K562 (cell line): ENCODE results near the gene SERPINB5. TPM values are rescaled to one million over a fixed set of nuclear protein-coding genes. Genes with fewer than 3 reads are reported as not detected.

Experiments used
- ATAC-seq: fragments of 200-7000 bp; cut with Tn5 transposase; 3 replicates; pipeline ENCODE4 v1.9.1; 2020; ENCODE audit warnings: moderate library complexity
- BruUV-seq: library from RNA; stranded (reverse); fragments of 400-500 nt; replicated peaks from 2 replicates; lab custom pipeline; 2021; lab: Mats Ljungman, UMichigan
- CTCF ChIA-PET: fragments of 300-600 bp; formaldehyde crosslinking; extraction: SDS; loops from one replicate; lab custom pipeline; 2021; ENCODE audit warnings: low intra/inter-chr PET ratio; lab: Yijun Ruan, JAX
- POLR2A ChIA-PET: fragments of 300-600, 350-650 bp; sonication (Branson Sonifier 250); formaldehyde crosslinking; extraction: SDS; loops from one replicate; lab custom pipeline; 2021; ENCODE audit warnings: antibody characterized with exemption, inconsistent platforms; lab: Yijun Ruan, JAX
- DNase-seq, 4 experiments: peaks; one replicate each; pipeline versions ENCODE4 v3.0.0 to v3.0.0-alpha.2; 2011 to 2018; ENCODE audit warnings: low spot score in 3 of 4, mixed read lengths in 3 of 4; ENCODE audit errors: extremely low read depth in 1 of 4
- FAIRE-seq: peaks from 2 replicates; lab custom pipeline; 2011; peaks lifted over from hg19 to GRCh38; lab: Jason Lieb, UNC
- H2AFZ ChIP-seq: 2 replicates; pipeline ENCODE4 v1.6.0; 2011; ENCODE audit warnings: low read depth, low read length, control low read depth, inconsistent platforms
- H3K27ac ChIP-seq: fragments of 200-600 bp; 3 replicates; pipeline ENCODE4 v1.8.0; 2011; ENCODE audit warnings: low read depth, mild to moderate bottlenecking, control low read depth, inconsistent platforms, low read length, moderate library complexity, mixed read lengths; ENCODE audit errors: extremely low read depth
- H3K27me3 ChIP-seq, 2 experiments: fragments of 300-600 bp in 1 of 2; 2 replicates in 1 of 2; 3 replicates in 1 of 2; pipeline versions ENCODE4 v1.6.0 to v1.8.0; 2011; ENCODE audit warnings: inconsistent platforms in 2 of 2, low read length in 2 of 2, mild to moderate bottlenecking in 1 of 2, mixed read lengths in 1 of 2, moderate library complexity in 1 of 2; ENCODE audit not compliant: control insufficient read depth in 2 of 2, insufficient read depth in 2 of 2
- H3K36me3 ChIP-seq: fragments of 300-600 bp; 3 replicates; pipeline ENCODE4 v1.8.0; 2011; ENCODE audit warnings: mild to moderate bottlenecking, low read length, inconsistent platforms; ENCODE audit not compliant: control insufficient read depth, insufficient read depth
- H3K4me1 ChIP-seq, 2 experiments: fragments of 200-600 bp in 1 of 2; replicated peaks in 1 of 2; 2 replicates in 1 of 2; 3 replicates in 1 of 2; pipeline versions ENCODE4 v1.5.1 to v1.8.0; 2011; ENCODE audit warnings: inconsistent platforms in 2 of 2, low read length in 2 of 2, mild to moderate bottlenecking in 1 of 2, mixed read lengths in 1 of 2, moderate library complexity in 1 of 2; ENCODE audit not compliant: control insufficient read depth in 2 of 2, insufficient read depth in 2 of 2
- H3K4me2 ChIP-seq: 2 replicates; pipeline ENCODE4 v1.6.1; 2011; ENCODE audit warnings: low read length, control low read depth, inconsistent platforms, mixed read lengths; ENCODE audit not compliant: insufficient read depth
- H3K4me3 ChIP-seq: fragments of 200-600 bp; sonication (generic), shearing (Covaris generic); 2 replicates; pipeline ENCODE4 v1.5.1; 2016; ENCODE audit warnings: control low read depth, inconsistent platforms
- H3K79me2 ChIP-seq: fragments of 200-600 bp; 3 replicates; pipeline ENCODE4 v1.8.0; 2011; ENCODE audit warnings: low read length, inconsistent platforms; ENCODE audit not compliant: control insufficient read depth, insufficient read depth
- H3K9ac ChIP-seq, 2 experiments: 2 replicates each; pipeline versions ENCODE4 v1.6.0 to v1.6.1; 2011; ENCODE audit warnings: low read depth in 2 of 2, low read length in 2 of 2, control low read depth in 1 of 2, inconsistent platforms in 1 of 2, mild to moderate bottlenecking in 1 of 2, mixed read lengths in 1 of 2; ENCODE audit not compliant: insufficient read depth in 1 of 2
- H3K9me1 ChIP-seq: one replicate; pipeline ENCODE4 v1.6.0; 2011; ENCODE audit warnings: inconsistent platforms, mild to moderate bottlenecking, low read length, moderate library complexity; ENCODE audit not compliant: control insufficient read depth, insufficient read depth
- H3K9me3 ChIP-seq: replicated peaks from 2 replicates; pipeline ENCODE4 v1.5.1; 2011; ENCODE audit warnings: low read depth, low read length, inconsistent platforms; ENCODE audit not compliant: control insufficient read depth, insufficient read depth
- H4K20me1 ChIP-seq: replicated peaks from 2 replicates; pipeline ENCODE4 v1.6.1; 2011; ENCODE audit warnings: low read length, inconsistent platforms, mixed read lengths; ENCODE audit not compliant: control insufficient read depth, insufficient read depth
- KDM5B ChIP-seq: fragments of 200-600 bp; sonication (generic); IDR thresholded peaks from 2 replicates; pipeline ENCODE4 v1.6.1; 2012; ENCODE audit warnings: low read depth, mild to moderate bottlenecking, moderate library complexity, low read length, control low read depth, inconsistent platforms; ENCODE audit not compliant: insufficient replicate concordance
- POLR2B ChIP-seq: fragments of 450-650 bp; IDR thresholded peaks from 2 replicates; pipeline ENCODE4 v1.6.1; 2018; ENCODE audit warnings: low read depth; ENCODE audit not compliant: partially characterized antibody
- ZNF311 ChIP-seq: fragments of 250-450 bp; sonication (Bioruptor Pico); IDR thresholded peaks from 2 replicates; pipeline ENCODE4 v1.4.0; 2020; ENCODE audit warnings: mild to moderate bottlenecking, moderate library complexity
- ZNF324 ChIP-seq: fragments of 250-450 bp; sonication (Bioruptor Pico); IDR thresholded peaks from 2 replicates; pipeline ENCODE4 v1.4.0; 2020; ENCODE audit warnings: mild to moderate bottlenecking
- WGBS: fragments of 100-300 bp; shearing (Covaris generic); methylation state at CpG from one replicate; pipeline ENCODE4 v1.1.6; 2016; ENCODE audit warnings: low coverage, mixed read lengths; ENCODE audit not compliant: insufficient coverage; ENCODE audit errors: missing lambda C conversion rate; 5-methylcytosine and 5-hydroxymethylcytosine counted together
- in situ Hi-C: fragments of 300-500 bp; cut with MboI; formaldehyde crosslinking; loops from 4 replicates; pipeline ENCODE4 v1.15.0; 2018; ENCODE audit warnings: inconsistent platforms, mixed read lengths
- intact Hi-C: fragments of 100-400 bp; cut with micrococcal nuclease; formaldehyde crosslinking; loops from 2 replicates; pipeline ENCODE4 v1.14.2; 2022
- polyA plus RNA-seq, 8 experiments: library from polyadenylated mRNA; depleted of rRNA in 4 of 8; stranded (reverse) in 5 of 8; unstranded in 3 of 8; fragments of >200 nt; fragmentation: Nextera tagmentation in 2 of 8; fragmentation: Illumina TruSeq in 1 of 8; extraction: Ambion mirVana in 2 of 8; extraction: Trizol in 1 of 8; gene quantifications; 2 replicates each; pipeline versions ENCODE4 v1.2.1 to v1.2.3, GENCODE V29; 2011 to 2014; ENCODE audit warnings: inconsistent platforms in 1 of 8, missing spikeins in 1 of 8
- total RNA-seq, 7 experiments: library from RNA; depleted of rRNA in 6 of 7; stranded (reverse); fragments of >200 nt in 6 of 7; fragmentation: Illumina TruSeq in 2 of 7; extraction: Trizol in 2 of 7; gene quantifications; 2 replicates each; pipeline versions ENCODE4 v1.2.1 to v1.2.3, GENCODE V29; 2011 to 2021; ENCODE audit warnings: low replicate concordance in 1 of 7
- TF ChIP-seq, protein P1 (sequence below): fragments of 450-650 bp; formaldehyde crosslinking; IDR thresholded peaks from 2 replicates; pipeline ENCODE4 v1.4.0; 2020; ENCODE audit warnings: mild to moderate bottlenecking, mixed read lengths

SERPINB5 gene
- total and polyA plus RNA-seq, 9 of the 15 experiments (the other 6 are each of a cell fraction or from before 2014, with no cell fraction given): 0.05 to 1.4 (median 0.49) TPM; not detected in 1

DNA sequence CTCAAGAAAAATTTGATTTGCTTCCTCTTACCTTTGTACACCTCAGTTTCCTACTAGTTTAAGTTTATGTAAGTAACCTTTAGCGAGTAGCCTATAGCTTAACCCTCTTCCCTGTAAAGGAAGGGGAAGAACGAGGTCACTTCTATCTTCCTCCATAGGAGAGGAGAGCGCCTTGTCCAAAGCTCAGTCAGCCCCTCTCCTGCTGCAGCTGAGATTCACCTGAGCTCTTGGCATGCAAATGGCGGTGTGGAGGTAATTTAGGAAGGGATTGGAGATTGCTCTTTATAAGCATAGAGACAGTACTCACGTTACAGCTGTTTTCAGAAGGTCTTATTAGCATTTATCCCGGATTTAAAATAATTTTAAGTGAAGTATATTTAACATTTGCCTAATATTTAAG is 37.6 kb downstream of the SERPINB5 start (continued):
- TF ChIP-seq KDM5B: no peak
- no peak for TF ChIP-seq POLR2B
- TF ChIP-seq ZNF324 (CRISPR knock-in tag): no peak
- TF ChIP-seq, all 486 proteins: peak for 0

DNA sequence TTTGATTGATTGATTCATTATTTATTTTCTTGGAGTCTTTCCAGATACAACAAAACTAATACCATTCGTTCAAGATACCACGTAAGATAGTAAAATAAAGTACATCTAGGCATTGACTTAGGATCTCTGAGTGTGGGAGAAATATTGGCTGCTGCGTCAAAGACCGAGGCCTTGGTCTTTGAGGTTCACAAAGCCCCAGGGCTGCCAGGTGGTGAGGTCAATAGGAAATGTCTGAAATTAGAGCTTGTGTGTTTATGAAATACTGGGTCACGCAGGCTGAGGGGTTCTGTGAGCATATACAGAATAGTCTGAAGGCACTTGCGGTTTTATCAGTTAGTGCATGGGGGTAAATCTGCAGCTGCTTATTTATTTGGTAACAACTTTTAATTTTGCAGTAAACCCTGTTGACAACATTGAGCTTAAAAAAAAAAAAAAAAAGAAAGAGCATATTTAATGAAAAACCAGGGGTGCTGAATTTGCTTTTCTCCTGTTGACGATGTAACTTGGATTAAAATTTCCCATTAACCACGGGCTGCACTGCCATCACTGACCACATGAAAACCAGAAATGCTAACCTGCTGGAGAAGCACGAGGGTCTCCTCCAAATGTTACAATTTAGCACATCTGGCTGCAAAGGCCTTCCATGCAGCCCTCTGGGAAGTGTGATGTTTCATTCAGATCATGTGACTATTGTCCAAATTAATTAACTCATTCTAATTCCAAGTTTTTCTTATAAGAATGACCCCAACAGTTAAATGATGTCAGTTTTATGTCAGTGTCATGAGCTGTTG is 38.3 kb downstream of the SERPINB5 start:
- Histone ChIP-seq H3K9ac (no peak overlapping the region), H3K36me3 (no peaks in the 10 kb centered on the region), H4K20me1 (no peaks in the 10 kb centered on the region), H3K9me1 (no peaks in the 10 kb centered on the region), H3K79me2 (no peaks in the 10 kb centered on the region), H3K4me3 (no peak overlapping the region), H3K4me2 (no peak overlapping the region), H2AFZ (no peak overlapping the region), H3K27me3 (no peaks in the 10 kb centered on the region), H3K4me1 (no peaks in the 10 kb centered on the region)
- FAIRE-seq: no peak
- no TSS peak for BruUV-seq
- intact Hi-C loops (loop anchor here (5.0 kb wide), 3 partner anchors 332 to 462 kb away; no protein-coding TSS in a partner anchor), in situ Hi-C loops (loop anchor here (25.0 kb wide), 1 partner anchor 472 kb away; no protein-coding TSS in a partner anchor)
- POLR2A ChIA-PET: interaction anchor here (0.5 kb wide), 1 partner anchor 240 kb away, joined by 3 read pairs; no protein-coding TSS in a partner anchor
- WGBS: 0% methylated on average over 8 of the region's 9 CpGs
- no peak for DNase-seq
- ATAC-seq: no peak
- no peak for TF ChIP-seq ZNF311 (CRISPR knock-in tag)
- TF ChIP-seq, protein P1, sequence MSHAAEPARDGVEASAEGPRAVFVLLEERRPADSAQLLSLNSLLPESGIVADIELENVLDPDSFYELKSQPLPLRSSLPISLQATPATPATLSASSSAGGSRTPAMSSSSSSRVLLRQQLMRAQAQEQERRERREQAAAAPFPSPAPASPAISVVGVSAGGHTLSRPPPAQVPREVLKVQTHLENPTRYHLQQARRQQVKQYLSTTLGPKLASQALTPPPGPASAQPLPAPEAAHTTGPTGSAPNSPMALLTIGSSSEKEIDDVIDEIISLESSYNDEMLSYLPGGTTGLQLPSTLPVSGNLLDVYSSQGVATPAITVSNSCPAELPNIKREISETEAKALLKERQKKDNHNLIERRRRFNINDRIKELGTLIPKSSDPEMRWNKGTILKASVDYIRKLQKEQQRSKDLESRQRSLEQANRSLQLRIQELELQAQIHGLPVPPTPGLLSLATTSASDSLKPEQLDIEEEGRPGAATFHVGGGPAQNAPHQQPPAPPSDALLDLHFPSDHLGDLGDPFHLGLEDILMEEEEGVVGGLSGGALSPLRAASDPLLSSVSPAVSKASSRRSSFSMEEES: peak; percentile 28; the same call in 1 of the 2 replicates
- TF ChIP-seq, all 486 proteins: peak for 1
- no peaks in the 10 kb centered on the region for H3K9me3 ChIP-seq
- H3K27ac ChIP-seq: no peak overlapping the region
- CTCF ChIA-PET: no interaction called here
